Mesenchymal stem cell (in vitro differentiated cells and primary cell): ENCODE data around the gene DACT2.
"Not testable (repeated sequence)": the region's sequence is repeated elsewhere in the genome, so short reads cannot be mapped to it uniquely, and the experiment has no call there.

Source experiments
- DNase-seq: peaks from one replicate; pipeline ENCODE4 v3.0.0-alpha.2; 2013
- H2AFZ ChIP-seq: one replicate; pipeline ENCODE4 v1.6.1; 2013; ENCODE audit warnings: low read depth, mild to moderate bottlenecking, control low read depth, inconsistent platforms, low read length, moderate library complexity
- H2AK5ac ChIP-seq: 2 replicates; pipeline ENCODE4 v1.6.1; 2013; ENCODE audit warnings: low read length, moderate library complexity, mild to moderate bottlenecking, inconsistent platforms; ENCODE audit not compliant: severe bottlenecking
- H2BK120ac ChIP-seq: one replicate; pipeline ENCODE4 v1.6.1; 2013; ENCODE audit warnings: low read depth, mild to moderate bottlenecking, inconsistent platforms, low read length, moderate library complexity
- H2BK12ac ChIP-seq, 2 experiments: one replicate each; pipeline ENCODE4 v1.6.1; 2013; ENCODE audit warnings: inconsistent platforms in 2 of 2, low read length in 2 of 2, mild to moderate bottlenecking in 2 of 2, moderate library complexity in 2 of 2, control low read depth in 1 of 2
- H2BK15ac ChIP-seq: one replicate; pipeline ENCODE4 v1.6.1; 2013; ENCODE audit warnings: mild to moderate bottlenecking, low read depth, inconsistent platforms; ENCODE audit not compliant: poor library complexity, severe bottlenecking
- H2BK5ac ChIP-seq: 2 replicates; pipeline ENCODE4 v1.6.1; 2013; ENCODE audit warnings: low read depth, mild to moderate bottlenecking, low read length, control low read depth, inconsistent platforms; ENCODE audit not compliant: poor library complexity, severe bottlenecking
- H3K14ac ChIP-seq, 2 experiments: one replicate each; pipeline ENCODE4 v1.6.1; 2013; ENCODE audit warnings: inconsistent platforms in 2 of 2, low read length in 2 of 2, control low read depth in 1 of 2, mild to moderate bottlenecking in 1 of 2, moderate library complexity in 1 of 2
- H3K18ac ChIP-seq, 2 experiments: one replicate each; pipeline ENCODE4 v1.6.1; 2013; ENCODE audit warnings: inconsistent platforms in 2 of 2, low read length in 2 of 2, control low read depth in 1 of 2, low read depth in 1 of 2, mild to moderate bottlenecking in 1 of 2
- H3K23ac ChIP-seq, 2 experiments: one replicate each; pipeline ENCODE4 v1.6.1; 2013; ENCODE audit warnings: inconsistent platforms in 2 of 2, low read length in 2 of 2, mild to moderate bottlenecking in 2 of 2, moderate library complexity in 2 of 2, control low read depth in 1 of 2
- H3K27ac ChIP-seq: 2 replicates; pipeline ENCODE4 v1.5.1; 2013; ENCODE audit warnings: mild to moderate bottlenecking, moderate library complexity, low read length, control low read depth, inconsistent platforms; ENCODE audit not compliant: poor library complexity, severe bottlenecking
- H3K27me3 ChIP-seq, 2 experiments: 2 replicates each; pipeline versions ENCODE4 v1.6.1 to v1.7.0; 2013; ENCODE audit warnings: low read length in 2 of 2, mild to moderate bottlenecking in 2 of 2, moderate library complexity in 2 of 2, control low read depth in 1 of 2, inconsistent platforms in 1 of 2; ENCODE audit not compliant: control insufficient read depth in 1 of 2, insufficient read depth in 1 of 2
- H3K36me3 ChIP-seq, 2 experiments: 2 replicates each; pipeline versions ENCODE4 v1.6.1 to v1.7.0; 2013; ENCODE audit warnings: low read length in 2 of 2, control low read depth in 1 of 2, inconsistent platforms in 1 of 2, low read depth in 1 of 2, mild to moderate bottlenecking in 1 of 2; ENCODE audit not compliant: insufficient read depth in 2 of 2, control insufficient read depth in 1 of 2
- H3K4ac ChIP-seq, 2 experiments: one replicate each; pipeline ENCODE4 v1.6.1; 2013; ENCODE audit warnings: inconsistent platforms in 2 of 2, low read length in 2 of 2, mild to moderate bottlenecking in 2 of 2, moderate library complexity in 2 of 2, control low read depth in 1 of 2, low read depth in 1 of 2
- H3K4me1 ChIP-seq: 2 replicates; pipeline ENCODE4 v1.6.1; 2013; ENCODE audit warnings: low read depth, low read length, control low read depth; ENCODE audit not compliant: control insufficient read depth, insufficient read depth
- H3K4me2 ChIP-seq: 2 replicates; pipeline ENCODE4 v1.6.1; 2013; ENCODE audit warnings: low read length, mild to moderate bottlenecking, inconsistent platforms; ENCODE audit not compliant: poor library complexity, severe bottlenecking
- H3K4me3 ChIP-seq, 2 experiments: 2 replicates each; pipeline versions ENCODE4 v1.5.1 to v1.7.0; 2013; ENCODE audit warnings: low read length in 2 of 2, mild to moderate bottlenecking in 2 of 2, control low read depth in 1 of 2, low read depth in 1 of 2; ENCODE audit not compliant: insufficient read depth in 1 of 2
- H3K79me1 ChIP-seq: replicated peaks from 2 replicates; pipeline ENCODE4 v1.6.1; 2013; ENCODE audit warnings: mild to moderate bottlenecking, control low read depth, low read length, inconsistent platforms; ENCODE audit not compliant: poor library complexity, severe bottlenecking
- H3K9ac ChIP-seq: 2 replicates; pipeline ENCODE4 v1.7.0; 2013; ENCODE audit warnings: mild to moderate bottlenecking, low read length, moderate library complexity
- H3K9me3 ChIP-seq: 2 replicates; pipeline ENCODE4 v1.7.0; 2013; ENCODE audit warnings: mild to moderate bottlenecking, low read length; ENCODE audit not compliant: control insufficient read depth
- H4K8ac ChIP-seq: one replicate; pipeline ENCODE4 v1.6.1; 2013; ENCODE audit warnings: inconsistent platforms, mild to moderate bottlenecking, low read length, moderate library complexity
- H4K91ac ChIP-seq: one replicate; pipeline ENCODE4 v1.6.1; 2013; ENCODE audit warnings: mild to moderate bottlenecking, low read length, inconsistent platforms
- WGBS: methylation state at CpG from one replicate; pipeline ENCODE4 v1.1.7; 2013; ENCODE audit warnings: mixed read lengths; 5-methylcytosine and 5-hydroxymethylcytosine counted together

DACT2 gene

GRCh38 chr6:168312125-168312507 lies 7.5 kb downstream of the DACT2 start:
- H3K27ac ChIP-seq, H2BK5ac ChIP-seq, H3K9ac ChIP-seq: not testable (repeated sequence)

GRCh38 chr6:168311410-168312124 lies 8.0 kb downstream of the DACT2 start:
- no peak overlapping the region for H3K4ac ChIP-seq
- peak overlapping the region in 1 of 2 experiments; percentile 23 for H3K14ac ChIP-seq
- no peak overlapping the region for H3K4me3 ChIP-seq
- H2BK5ac ChIP-seq, result no peak overlapping the region
- no peak overlapping the region for H3K4me2 ChIP-seq
- H4K91ac ChIP-seq, result no peak overlapping the region
- H2AFZ ChIP-seq, result no peak overlapping the region
- H3K23ac ChIP-seq, result no peak overlapping the region
- no peak overlapping the region for H2AK5ac ChIP-seq
- H2BK15ac ChIP-seq, result no peak overlapping the region
- DNase-seq, result no peak
- no peak overlapping the region for H2BK12ac ChIP-seq
- no peak overlapping the region for H2BK120ac ChIP-seq
- WGBS, result 92% methylated on average over 11 of the region's 11 CpGs
- H3K36me3 ChIP-seq, result peaks cover 0 to 6% of the 10 kb centered on the region in 2 experiments
- H3K79me1 ChIP-seq, result no peaks in the 10 kb centered on the region
- H4K8ac ChIP-seq, result no peak overlapping the region
- H3K27ac ChIP-seq, result no peak overlapping the region
- H3K4me1 ChIP-seq, result peaks cover 17% of the 10 kb centered on the region
- H3K9ac ChIP-seq, result no peak overlapping the region
- H3K18ac ChIP-seq, result no peak overlapping the region
- no peaks in the 10 kb centered on the region for H3K9me3 ChIP-seq
- peaks cover 10 to 33% of the 10 kb centered on the region in 2 experiments for H3K27me3 ChIP-seq

More at GRCh38 chr6:168312125-168312507, 7.5 kb downstream of the DACT2 start:
- H3K4ac ChIP-seq, H4K8ac ChIP-seq, H3K4me3 ChIP-seq, H3K23ac ChIP-seq, H3K14ac ChIP-seq, H3K79me1 ChIP-seq, H4K91ac ChIP-seq, H2AK5ac ChIP-seq, DNase-seq, H2AFZ ChIP-seq, H2BK12ac ChIP-seq, H3K9me3 ChIP-seq, H3K4me2 ChIP-seq, H3K18ac ChIP-seq, H2BK120ac ChIP-seq, H2BK15ac ChIP-seq, H3K36me3 ChIP-seq: not testable (repeated sequence)
- H3K4me1 ChIP-seq, result peaks cover 17% of the 10 kb centered on the region
- H3K27me3 ChIP-seq, result peaks cover 10 to 33% of the 10 kb centered on the region in 2 experiments
- WGBS, result 94% methylated on average over 8 of the region's 8 CpGs

DNA sequence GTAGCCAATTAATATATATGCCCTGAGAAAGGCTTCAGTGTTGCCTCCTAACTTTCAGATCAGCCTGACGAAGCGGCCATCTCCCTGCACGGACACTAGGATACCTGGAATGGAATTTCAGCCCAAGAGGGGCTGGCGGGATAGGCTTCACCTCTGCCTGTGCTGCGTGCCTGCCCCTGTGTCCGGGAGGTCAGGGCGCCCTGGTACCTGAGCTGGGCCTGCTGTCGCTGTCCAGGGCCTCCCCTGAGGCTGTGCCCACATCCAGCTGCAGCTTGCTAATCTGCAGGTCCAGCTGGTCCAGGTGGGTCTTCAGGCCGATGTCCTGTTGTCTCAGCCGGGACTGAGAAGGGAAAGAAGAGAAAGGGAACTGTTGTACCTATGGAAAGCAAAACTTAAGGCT lies 8.6 kb downstream of the DACT2 start:
- WGBS, result 86% methylated on average over 10 of the region's 10 CpGs

GRCh38 chr6:168310403-168310802 lies 9.2 kb downstream of the DACT2 start:
- DNase-seq, result no peak
- WGBS, result 84% methylated on average over 10 of the region's 11 CpGs
- Histone ChIP-seq H3K4me3 (no peak overlapping the region), H3K27ac (no peak overlapping the region), H2BK120ac (no peak overlapping the region), H4K8ac (no peak overlapping the region), H3K14ac (no peak overlapping the region), H4K91ac (no peak overlapping the region), H2AK5ac (no peak overlapping the region), H3K23ac (no peak overlapping the region), H2AFZ (no peak overlapping the region), H3K36me3 (peaks cover 0 to 6% of the 10 kb centered on the region in 2 experiments), H2BK5ac (no peak overlapping the region), H3K79me1 (no peaks in the 10 kb centered on the region), H3K18ac (no peak overlapping the region), H3K4me2 (no peak overlapping the region), H3K9me3 (no peaks in the 10 kb centered on the region), H2BK12ac (no peak overlapping the region), H3K4me1 (peaks cover 18% of the 10 kb centered on the region), H2BK15ac (no peak overlapping the region), H3K27me3 (peaks cover 6 to 28% of the 10 kb centered on the region in 2 experiments), H3K9ac (no peak overlapping the region), H3K4ac (no peak overlapping the region)

More for the DNA sequence above, 8.6 kb downstream of the DACT2 start:
- peaks cover 0 to 6% of the 10 kb centered on the region in 2 experiments for H3K36me3 ChIP-seq
- no peak for DNase-seq
- H2AFZ ChIP-seq, result no peak overlapping the region
- H3K27me3 ChIP-seq, result peaks cover 10 to 30% of the 10 kb centered on the region in 2 experiments
- peaks cover 17% of the 10 kb centered on the region for H3K4me1 ChIP-seq
- H3K23ac ChIP-seq, result no peak overlapping the region
- no peak overlapping the region for H2BK120ac ChIP-seq
- H3K79me1 ChIP-seq, result no peaks in the 10 kb centered on the region
- H2AK5ac ChIP-seq, result no peak overlapping the region
- no peak overlapping the region for H2BK12ac ChIP-seq
- H4K91ac ChIP-seq, result no peak overlapping the region
- H3K18ac ChIP-seq, result no peak overlapping the region
- H4K8ac ChIP-seq, result no peak overlapping the region
- H2BK15ac ChIP-seq, result no peak overlapping the region
- no peak overlapping the region for H3K4me2 ChIP-seq
- no peak overlapping the region for H2BK5ac ChIP-seq
- no peak overlapping the region for H3K9ac ChIP-seq
- H3K27ac ChIP-seq, result no peak overlapping the region
- H3K4ac ChIP-seq, result no peak overlapping the region
- no peak overlapping the region for H3K14ac ChIP-seq
- no peaks in the 10 kb centered on the region for H3K9me3 ChIP-seq
- no peak overlapping the region for H3K4me3 ChIP-seq
